HepG2 (cell line): ENCODE results near the gene ZNF174. TPM values are rescaled to one million over a fixed set of nuclear protein-coding genes. Genes with fewer than 3 reads are reported as not detected.

ENCODE experiments used
- AKAP8 ChIP-seq: sonication (generic); formaldehyde crosslinking; IDR thresholded peaks from 2 replicates; pipeline ENCODE4 v1.5.1; 2020; ENCODE audit warnings: mild to moderate bottlenecking, missing genetic modification reagents
- CBX5 ChIP-seq: sonication (generic); formaldehyde crosslinking; IDR thresholded peaks from 2 replicates; pipeline ENCODE4 v1.4.0; 2020; ENCODE audit warnings: missing genetic modification reagents, borderline replicate concordance
- DDIT3 ChIP-seq: sonication (generic); formaldehyde crosslinking; IDR thresholded peaks from 2 replicates; pipeline ENCODE4 v1.4.0; 2020; ENCODE audit warnings: mild to moderate bottlenecking, missing genetic modification reagents
- DPF2 ChIP-seq: sonication (generic); formaldehyde crosslinking; IDR thresholded peaks from 2 replicates; pipeline ENCODE4 v1.4.0; 2020; ENCODE audit warnings: mild to moderate bottlenecking, low read depth, missing genetic modification reagents, borderline replicate concordance
- HOXA9 ChIP-seq: sonication (generic); formaldehyde crosslinking; IDR thresholded peaks from 2 replicates; pipeline ENCODE4 v1.8.1; 2022; ENCODE audit warnings: missing genetic modification reagents, mild to moderate bottlenecking, moderate library complexity, borderline replicate concordance
- JUN ChIP-seq: sonication (generic); formaldehyde crosslinking; IDR thresholded peaks from 2 replicates; pipeline ENCODE4 v1.4.0; 2020; ENCODE audit warnings: mild to moderate bottlenecking, missing genetic modification reagents
- KDM3A ChIP-seq: IDR thresholded peaks from 2 replicates; pipeline ENCODE4 v1.6.1; 2018; ENCODE audit warnings: low read depth, missing compliant biosample characterization
- NFAT5 ChIP-seq: sonication (generic); formaldehyde crosslinking; IDR thresholded peaks from 2 replicates; pipeline ENCODE4 v1.4.0; 2020; ENCODE audit warnings: missing genetic modification reagents
- NFKBIZ ChIP-seq: IDR thresholded peaks from 2 replicates; pipeline ENCODE4 v1.6.1; 2018; ENCODE audit warnings: missing genetic modification reagents, missing compliant biosample characterization
- PHF20 ChIP-seq: sonication (generic); formaldehyde crosslinking; IDR thresholded peaks from 2 replicates; pipeline ENCODE4 v1.5.0; 2020; ENCODE audit warnings: mild to moderate bottlenecking, missing genetic modification reagents
- SETDB1 ChIP-seq: sonication (generic); formaldehyde crosslinking; IDR thresholded peaks from 2 replicates; pipeline ENCODE4 v1.5.1; 2020; ENCODE audit warnings: missing genetic modification reagents, mild to moderate bottlenecking, borderline replicate concordance
- SIX4 ChIP-seq: sonication (generic); formaldehyde crosslinking; IDR thresholded peaks from 2 replicates; pipeline ENCODE4 v1.4.0; 2020; ENCODE audit warnings: missing genetic modification reagents
- TIGD3 ChIP-seq: sonication (generic); formaldehyde crosslinking; IDR thresholded peaks from 2 replicates; pipeline ENCODE4 v1.5.1; 2020; ENCODE audit warnings: mild to moderate bottlenecking, missing genetic modification reagents, borderline replicate concordance
- XBP1 ChIP-seq: sonication (generic); formaldehyde crosslinking; IDR thresholded peaks from 2 replicates; pipeline ENCODE4 v1.5.0; 2020; ENCODE audit warnings: missing genetic modification reagents
- YEATS2 ChIP-seq: sonication (generic); formaldehyde crosslinking; IDR thresholded peaks from 2 replicates; pipeline ENCODE4 v1.4.0; 2020; ENCODE audit warnings: missing genetic modification reagents, borderline replicate concordance
- ZFP90 ChIP-seq: sonication (generic); formaldehyde crosslinking; IDR thresholded peaks from 2 replicates; pipeline ENCODE4 v1.8.0; 2022; ENCODE audit warnings: missing genetic modification reagents, mild to moderate bottlenecking, inconsistent platforms, borderline replicate concordance
- ZMAT3 ChIP-seq: sonication (generic); formaldehyde crosslinking; conservative IDR thresholded peaks from 2 replicates; pipeline ENCODE4 v1.7.0; 2021; ENCODE audit warnings: missing genetic modification reagents
- ZMYM4 ChIP-seq: sonication (generic); formaldehyde crosslinking; IDR thresholded peaks from 2 replicates; pipeline ENCODE4 v1.8.1; 2023; ENCODE audit warnings: mild to moderate bottlenecking, missing genetic modification reagents
- ZNF136 ChIP-seq: sonication (generic); formaldehyde crosslinking; IDR thresholded peaks from 2 replicates; pipeline ENCODE4 v1.8.1; 2022; ENCODE audit warnings: low read depth, mild to moderate bottlenecking, moderate library complexity, missing genetic modification reagents
- ZNF354B ChIP-seq: sonication (generic); formaldehyde crosslinking; IDR thresholded peaks from 2 replicates; pipeline ENCODE4 v1.8.0; 2022; ENCODE audit warnings: mild to moderate bottlenecking, missing genetic modification reagents
- ZNF547 ChIP-seq: sonication (generic); formaldehyde crosslinking; IDR thresholded peaks from 2 replicates; pipeline ENCODE4 v1.5.1; 2020; ENCODE audit warnings: mild to moderate bottlenecking, missing genetic modification reagents
- ZNF597 ChIP-seq: sonication (generic); formaldehyde crosslinking; IDR thresholded peaks from 2 replicates; pipeline ENCODE4 v1.5.0; 2020; ENCODE audit warnings: missing genetic modification reagents
- ZNF781 ChIP-seq: sonication (generic); formaldehyde crosslinking; IDR thresholded peaks from 2 replicates; pipeline ENCODE4 v1.5.1; 2020; ENCODE audit warnings: borderline replicate concordance, mild to moderate bottlenecking, missing genetic modification reagents; ENCODE audit errors: not compliant biosample characterization
- polyA plus RNA-seq, 8 experiments: library from polyadenylated mRNA; depleted of rRNA in 3 of 8; stranded (reverse) in 7 of 8; unstranded in 1 of 8; fragments of >200 nt; fragmentation: Illumina TruSeq in 4 of 8; extraction: Trizol in 4 of 8; gene quantifications; 2 replicates each; pipeline versions ENCODE4 v1.2.1 to v1.2.3, GENCODE V29; 2011 to 2016; ENCODE audit warnings: low read depth in 4 of 8, missing spikeins in 1 of 8, mixed read lengths in 1 of 8; ENCODE audit not compliant: insufficient read depth in 1 of 8
- total RNA-seq, 5 experiments: library from RNA; depleted of rRNA; stranded (reverse); fragments of >200 nt; fragmentation: Illumina TruSeq; extraction: Trizol; gene quantifications; 2 replicates each; pipeline ENCODE4 v1.2.3, GENCODE V29; 2016; ENCODE audit warnings: low read depth in 1 of 5

ZNF174 gene
- total and polyA plus RNA-seq, 2 of the 13 experiments (the other 11 are each of a cell fraction or from before 2014, with no cell fraction given) = 8.3 to 10.6 TPM

GRCh38 chr16:3364774-3365427 lies 36.1 kb upstream of the ZNF174 start (continued):
- peak; percentile 65 for TF ChIP-seq PHF20
- TF ChIP-seq ZNF597 (CRISPR knock-in tag) = no peak
- TF ChIP-seq CBX5 (CRISPR knock-in tag) = no peak
- TF ChIP-seq SIX4 (CRISPR knock-in tag) = no peak
- no peak for TF ChIP-seq XBP1 (CRISPR knock-in tag)
- no peak for TF ChIP-seq ZNF781 (CRISPR knock-in tag)
- TF ChIP-seq ZMYM4 (CRISPR knock-in tag) = peak; percentile 49
- no peak for TF ChIP-seq ZNF354B (CRISPR knock-in tag)
- no peak for TF ChIP-seq DPF2
- no peak for TF ChIP-seq DDIT3 (CRISPR knock-in tag)
- TF ChIP-seq ZNF136 (CRISPR knock-in tag) = no peak
- no peak for TF ChIP-seq JUN (CRISPR knock-in tag)
- no peak for TF ChIP-seq KDM3A (CRISPR knock-in tag)
- no peak for TF ChIP-seq NFKBIZ (CRISPR knock-in tag)
- no peak for TF ChIP-seq TIGD3 (CRISPR knock-in tag)
- no peak for TF ChIP-seq NFAT5 (CRISPR knock-in tag)
- no peak for TF ChIP-seq SETDB1 (CRISPR knock-in tag)
- peak; percentile 91; the same call in 1 of the 2 replicates for TF ChIP-seq YEATS2 (CRISPR knock-in tag)
- TF ChIP-seq ZFP90 (CRISPR knock-in tag) = no peak
- no peak for TF ChIP-seq HOXA9 (CRISPR knock-in tag)
- no peak; the same call in 1 of the 2 replicates for TF ChIP-seq ZNF547 (CRISPR knock-in tag)
- TF ChIP-seq AKAP8 (CRISPR knock-in tag) = no peak
- 0 out of 2 replicates have a peak, but pooled peaks have one; percentile 11 for TF ChIP-seq ZMAT3 (CRISPR knock-in tag)
